DOHH2 (cell line): ENCODE results near the gene GOLGA2.

Experiments
- CTCF ChIP-seq: fragments of 200-600 bp; sonication (generic); IDR thresholded peaks from one replicate; pipeline ENCODE4 v1.5.1; 2014; ENCODE audit warnings: antibody characterized with exemption, mild to moderate bottlenecking, low read depth, low read length; ENCODE audit not compliant: poor library complexity, severe bottlenecking
- EZH2phosphoT487 ChIP-seq: fragments of 200-600 bp; sonication (generic); IDR thresholded peaks from 2 replicates; pipeline ENCODE4 v1.6.1; 2017; ENCODE audit warnings: borderline replicate concordance, mild to moderate bottlenecking, antibody characterized with exemption, low read length, moderate library complexity, mixed read lengths

GRCh38 chr9:128276574-128277270 is 915 bp upstream of the GOLGA2 start:
- TF ChIP-seq CTCF (no peak), EZH2phosphoT487 (no peak)
